Ishikawa (cell line): ENCODE measurements around the gene MARCHF10.

Source experiments
- CEBPB ChIP-seq: IDR thresholded peaks from 2 replicates; pipeline ENCODE4 v1.6.1; 2012
- CREB1 ChIP-seq: IDR thresholded peaks from 2 replicates; pipeline ENCODE4 v1.6.1; 2012; ENCODE audit warnings: low read depth
- EGR1 ChIP-seq: IDR thresholded peaks from 2 replicates; pipeline ENCODE4 v1.6.1; 2012
- EP300 ChIP-seq: IDR thresholded peaks from 2 replicates; pipeline ENCODE4 v1.6.1; 2012; ENCODE audit warnings: borderline replicate concordance
- FOXM1 ChIP-seq: IDR thresholded peaks from 2 replicates; pipeline ENCODE4 v1.6.1; 2012; ENCODE audit warnings: low read depth, borderline replicate concordance
- NFIC ChIP-seq: IDR thresholded peaks from 2 replicates; pipeline ENCODE4 v1.6.1; 2012
- RAD21 ChIP-seq: IDR thresholded peaks from 2 replicates; pipeline ENCODE4 v1.6.1; 2012; ENCODE audit warnings: low read depth
- REST ChIP-seq: IDR thresholded peaks from 2 replicates; pipeline ENCODE4 v1.6.1; 2012; ENCODE audit warnings: low read depth, mild to moderate bottlenecking
- TAF1 ChIP-seq: IDR thresholded peaks from 2 replicates; pipeline ENCODE4 v1.6.1; 2012; ENCODE audit warnings: low read depth, mild to moderate bottlenecking
- TCF12 ChIP-seq: IDR thresholded peaks from 2 replicates; pipeline ENCODE4 v1.6.1; 2012; ENCODE audit warnings: low read depth
- TEAD4 ChIP-seq: IDR thresholded peaks from 2 replicates; pipeline ENCODE4 v1.6.1; 2012
- YY1 ChIP-seq: IDR thresholded peaks from 2 replicates; pipeline ENCODE4 v1.6.1; 2012; ENCODE audit warnings: low read depth
- ZBTB7A ChIP-seq: IDR thresholded peaks from 2 replicates; pipeline ENCODE4 v1.6.1; 2012; ENCODE audit warnings: low read depth
- TF ChIP-seq, protein P1 (sequence below): IDR thresholded peaks from 2 replicates; pipeline ENCODE4 v1.6.1; 2012
- TF ChIP-seq, protein P2 (sequence below): IDR thresholded peaks from 2 replicates; pipeline ENCODE4 v1.6.1; 2012

MARCHF10 gene

GRCh38 chr17:62753562-62753961 lies 54.6 kb downstream of the MARCHF10 start:
- TF ChIP-seq ZBTB7A (no peak), TAF1 (no peak), EP300 (no peak), TEAD4 (no peak), FOXM1 (no peak), EGR1 (no peak), NFIC (no peak), CEBPB (no peak), TCF12 (no peak), REST (no peak), RAD21 (no peak), CREB1 (no peak), YY1 (no peak)
- TF ChIP-seq, protein P1, sequence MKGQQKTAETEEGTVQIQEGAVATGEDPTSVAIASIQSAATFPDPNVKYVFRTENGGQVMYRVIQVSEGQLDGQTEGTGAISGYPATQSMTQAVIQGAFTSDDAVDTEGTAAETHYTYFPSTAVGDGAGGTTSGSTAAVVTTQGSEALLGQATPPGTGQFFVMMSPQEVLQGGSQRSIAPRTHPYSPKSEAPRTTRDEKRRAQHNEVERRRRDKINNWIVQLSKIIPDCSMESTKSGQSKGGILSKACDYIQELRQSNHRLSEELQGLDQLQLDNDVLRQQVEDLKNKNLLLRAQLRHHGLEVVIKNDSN: no peak
- TF ChIP-seq, protein P2, sequence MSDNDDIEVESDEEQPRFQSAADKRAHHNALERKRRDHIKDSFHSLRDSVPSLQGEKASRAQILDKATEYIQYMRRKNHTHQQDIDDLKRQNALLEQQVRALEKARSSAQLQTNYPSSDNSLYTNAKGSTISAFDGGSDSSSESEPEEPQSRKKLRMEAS: no peak

DNA sequence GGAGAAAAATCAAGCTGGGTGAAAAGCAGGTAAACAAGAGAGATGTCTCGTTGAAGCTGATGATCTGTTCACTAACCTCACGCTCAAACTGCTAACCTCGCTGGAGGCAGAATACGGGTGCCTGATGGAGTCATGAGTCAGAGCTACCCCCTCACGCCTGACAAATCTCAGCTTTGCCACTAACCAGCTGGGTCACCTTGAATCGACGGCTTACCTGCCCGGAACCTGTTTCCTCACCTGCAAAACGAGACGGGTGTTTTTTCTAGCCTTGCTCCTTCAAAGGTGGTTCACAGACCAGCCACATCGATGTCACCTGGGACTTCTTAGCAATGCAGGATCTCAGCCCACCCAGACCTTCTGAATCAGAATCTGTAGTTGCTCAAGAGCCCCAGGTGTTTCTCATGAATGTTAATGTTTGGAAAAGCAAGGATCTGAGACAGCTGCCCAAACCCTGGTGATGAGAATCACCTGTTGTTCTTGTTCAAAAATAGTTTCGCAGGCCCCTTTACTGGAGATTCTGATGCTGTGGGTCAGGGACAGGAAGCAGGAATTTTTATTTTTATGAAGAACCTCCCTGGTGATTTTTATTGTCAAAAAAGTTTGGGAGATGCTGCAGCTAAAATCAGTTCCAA lies 56.9 kb downstream of the MARCHF10 start:
- TF ChIP-seq REST (no peak), EP300 (no peak), TAF1 (no peak), TEAD4 (no peak), YY1 (no peak), NFIC (no peak), FOXM1 (no peak), ZBTB7A (no peak), RAD21 (no peak)
- TF ChIP-seq, protein P2: no peak
- TF ChIP-seq, protein P1: no peak

DNA sequence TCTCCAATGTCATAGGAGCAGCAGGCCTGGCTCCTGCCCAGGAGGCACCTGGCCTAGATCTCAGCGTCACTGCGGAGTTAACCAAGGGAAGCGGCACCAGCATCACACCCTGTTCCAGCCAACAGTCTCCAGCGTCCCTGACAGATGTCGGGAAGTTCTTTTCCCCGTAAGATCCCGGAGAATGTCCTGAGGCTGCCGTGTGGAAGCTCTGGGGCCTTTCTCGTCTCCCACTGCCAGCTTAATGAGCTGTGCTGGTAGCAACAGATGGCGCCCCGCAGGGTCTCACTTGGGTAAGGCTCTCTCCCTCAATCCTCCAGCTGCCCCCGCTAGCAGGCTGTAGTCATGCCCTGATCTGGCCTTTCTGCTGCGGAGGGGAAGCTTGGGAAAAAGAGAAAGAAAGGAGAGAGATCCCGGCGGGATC lies 57.5 kb downstream of the MARCHF10 start:
- TF ChIP-seq ZBTB7A (no peak), EGR1 (no peak), CREB1 (no peak), TEAD4 (no peak), NFIC (no peak)

GRCh38 chr17:62749926-62750325 lies 58.2 kb downstream of the MARCHF10 start:
- TF ChIP-seq EGR1: no peak

DNA sequence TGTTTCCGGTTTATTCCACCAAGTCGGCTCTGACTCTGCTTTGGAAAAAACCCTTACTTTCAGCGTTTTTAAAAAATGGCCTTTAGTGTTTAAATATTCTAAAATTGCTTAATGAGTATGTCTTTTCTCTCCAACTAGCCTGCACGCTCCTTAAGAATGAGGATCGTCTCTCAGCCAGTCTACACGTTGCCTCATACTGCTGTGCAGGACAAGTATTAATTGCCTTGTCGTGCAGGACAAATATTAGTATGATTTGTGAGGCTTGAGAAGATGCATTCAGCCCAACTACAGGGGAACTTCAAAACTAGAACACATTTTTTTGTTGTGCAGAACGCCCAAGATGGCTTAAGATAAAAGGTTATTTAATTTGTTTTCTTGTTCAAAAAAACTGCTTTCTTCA lies 61.2 kb downstream of the MARCHF10 start:
- TF ChIP-seq, protein P1: no peak
- TF ChIP-seq YY1 (no peak), FOXM1 (no peak), CEBPB (no peak), NFIC (no peak), REST (no peak), TEAD4 (no peak), ZBTB7A (no peak), EP300 (no peak), EGR1 (no peak), RAD21 (no peak), CREB1 (no peak), TAF1 (no peak)
- TF ChIP-seq, protein P2: no peak
